Activated naive CD4-positive, alpha-beta T cell (primary cell): ENCODE results near the gene OR10AD1.
"Not testable (repeated sequence)": the region's sequence is repeated elsewhere in the genome, so short reads cannot be mapped to it uniquely, and the experiment has no call there.

Experiments used
- DNase-seq, 4 experiments: peaks; one replicate each; lab custom pipeline; 2025; lab: John Stamatoyannopoulos, UW

Gene OR10AD1, protein sequence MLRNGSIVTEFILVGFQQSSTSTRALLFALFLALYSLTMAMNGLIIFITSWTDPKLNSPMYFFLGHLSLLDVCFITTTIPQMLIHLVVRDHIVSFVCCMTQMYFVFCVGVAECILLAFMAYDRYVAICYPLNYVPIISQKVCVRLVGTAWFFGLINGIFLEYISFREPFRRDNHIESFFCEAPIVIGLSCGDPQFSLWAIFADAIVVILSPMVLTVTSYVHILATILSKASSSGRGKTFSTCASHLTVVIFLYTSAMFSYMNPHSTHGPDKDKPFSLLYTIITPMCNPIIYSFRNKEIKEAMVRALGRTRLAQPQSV

DNA sequence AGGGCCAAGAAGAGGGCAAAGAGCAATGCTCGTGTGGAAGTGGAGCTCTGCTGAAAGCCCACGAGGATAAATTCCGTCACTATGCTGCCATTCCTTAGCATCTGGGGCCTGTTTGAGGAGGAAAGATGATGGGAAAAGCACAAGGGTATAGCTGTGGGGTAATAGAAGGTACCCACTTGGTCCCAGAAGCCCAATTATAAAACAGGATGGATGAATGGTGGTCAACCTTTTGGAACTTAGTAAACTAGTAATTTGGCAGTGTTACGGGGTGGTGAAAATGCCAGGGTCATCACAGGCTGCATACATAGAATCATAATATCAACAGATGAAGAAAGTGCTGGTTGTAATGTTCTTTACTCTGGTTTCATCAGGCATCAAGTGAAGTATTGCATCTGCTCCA, at the start of gene OR10AD1:
Gene OR10AD1 (minus strand): TSS at position 101 of the 400 bp plus-strand sequence. CDS start 0 bp downstream, at position 101.
- DNase-seq: no peak

DNA sequence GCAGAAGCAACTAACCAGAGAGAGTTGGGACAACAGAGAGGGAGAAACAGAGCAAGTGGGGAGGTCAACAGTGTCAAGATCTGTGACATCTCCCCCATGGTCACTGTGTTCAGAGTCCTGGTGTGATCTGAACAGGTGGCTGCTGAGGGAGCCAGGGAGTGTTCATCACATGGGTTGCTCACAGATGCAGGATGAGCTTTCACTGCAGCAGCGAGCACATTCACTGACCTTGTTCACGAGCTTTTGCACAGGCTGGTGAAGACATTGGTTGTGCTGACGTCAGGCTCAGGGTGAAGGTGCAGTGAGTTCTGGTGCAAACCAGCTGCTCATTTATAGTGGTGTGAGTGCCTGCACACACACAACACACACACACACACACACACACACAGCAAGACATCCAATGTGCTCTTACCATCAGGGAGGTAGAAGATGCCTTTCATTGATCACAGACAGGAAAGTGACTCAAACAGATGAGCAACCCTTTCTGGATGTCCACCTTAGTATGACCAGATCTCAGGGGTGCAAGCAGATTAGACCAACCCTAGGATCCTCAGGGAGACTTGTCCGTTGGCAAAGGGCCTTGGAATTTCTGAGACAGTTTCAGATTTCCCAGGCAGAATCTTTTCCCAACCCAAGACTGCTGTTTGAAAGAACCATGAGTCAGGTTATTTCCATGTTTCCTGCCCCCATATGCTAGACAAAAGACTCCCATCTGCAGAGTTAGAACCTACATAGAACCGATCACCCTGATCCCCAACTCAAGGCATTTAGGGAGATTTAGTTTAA, 44.3 kb upstream of the OR10AD1 start:
- no peak for DNase-seq

DNA sequence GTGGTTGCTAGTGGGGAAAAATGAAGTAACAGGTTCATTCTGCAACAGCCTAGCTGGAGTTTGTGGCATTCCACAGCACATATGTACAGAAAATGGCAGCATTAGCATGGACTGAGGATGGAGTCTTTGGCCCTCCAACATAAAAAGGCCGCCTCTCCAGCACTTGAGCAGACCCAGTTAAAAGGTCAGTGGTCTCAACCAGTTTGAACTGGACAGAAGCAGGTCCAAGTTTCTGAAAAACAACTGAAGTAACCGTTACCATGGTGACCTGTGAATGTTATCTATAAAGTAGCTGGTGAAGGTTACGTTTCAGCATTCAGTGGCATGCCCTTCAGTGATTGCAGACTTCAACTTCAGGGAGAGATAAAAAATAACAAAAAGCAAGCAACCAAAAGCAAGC, 34.1 kb upstream of the OR10AD1 start:
- no peak for DNase-seq

DNA sequence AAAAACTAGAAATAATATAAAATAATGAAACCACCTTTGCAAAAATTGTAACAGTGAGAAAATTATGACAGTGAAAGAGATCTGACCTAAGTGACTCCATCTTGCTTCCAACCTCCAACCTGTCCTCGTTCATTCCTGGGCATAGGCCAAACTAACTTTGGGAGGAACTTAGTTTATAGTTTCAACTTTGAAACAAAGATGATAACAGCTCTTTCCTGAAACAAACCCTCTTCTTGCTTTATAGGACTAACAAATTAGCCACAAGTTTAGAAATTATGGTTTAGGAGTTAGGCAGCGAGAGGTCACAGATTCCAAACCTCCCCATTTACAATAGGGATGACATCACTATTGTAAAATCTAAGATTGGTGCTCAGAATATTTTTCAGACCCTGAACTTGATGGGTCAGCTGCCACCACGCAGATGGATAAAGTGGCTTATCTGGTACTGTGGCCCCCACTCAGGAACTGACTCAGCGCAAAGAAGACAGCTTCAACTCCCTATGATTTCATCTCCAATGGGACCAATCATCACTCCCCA, 32.8 kb upstream of the OR10AD1 start:
- DNase-seq: no peak

DNA sequence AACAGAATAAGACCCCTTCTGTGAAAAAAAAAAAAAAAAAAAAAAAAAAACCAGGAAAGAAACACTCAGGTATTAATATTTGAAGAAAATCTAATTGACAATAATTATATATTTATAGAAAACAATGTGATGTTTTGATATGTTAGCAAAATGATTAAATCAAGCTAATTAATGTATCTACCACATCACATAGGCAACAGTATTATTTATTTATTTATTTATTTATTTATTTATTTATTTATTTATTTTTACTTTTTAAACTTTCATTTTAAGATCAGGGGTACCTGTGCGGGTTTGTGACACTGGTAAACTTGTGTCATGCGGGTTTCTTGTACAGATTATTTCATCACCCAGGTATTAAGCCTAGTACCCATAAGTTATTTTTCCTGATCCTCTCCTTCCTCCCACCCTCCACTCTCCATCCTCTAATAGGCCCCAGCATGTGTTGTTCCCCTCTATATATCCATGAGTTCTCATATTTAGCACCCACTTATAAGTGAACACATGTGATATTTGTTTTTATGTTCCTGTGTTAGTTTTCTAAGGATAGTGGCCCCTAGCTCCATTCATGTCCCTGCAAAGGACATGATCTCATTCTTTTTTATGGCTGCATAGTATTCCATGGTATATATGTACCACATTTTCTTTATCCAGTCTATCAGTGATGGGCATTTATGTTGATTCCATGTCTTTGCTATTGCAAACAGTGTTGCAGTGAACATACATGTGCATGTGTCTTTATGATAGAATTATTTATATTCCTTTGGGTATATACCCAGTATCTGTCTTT, 28.3 kb upstream of the OR10AD1 start:
- not testable (repeated sequence) for DNase-seq

DNA sequence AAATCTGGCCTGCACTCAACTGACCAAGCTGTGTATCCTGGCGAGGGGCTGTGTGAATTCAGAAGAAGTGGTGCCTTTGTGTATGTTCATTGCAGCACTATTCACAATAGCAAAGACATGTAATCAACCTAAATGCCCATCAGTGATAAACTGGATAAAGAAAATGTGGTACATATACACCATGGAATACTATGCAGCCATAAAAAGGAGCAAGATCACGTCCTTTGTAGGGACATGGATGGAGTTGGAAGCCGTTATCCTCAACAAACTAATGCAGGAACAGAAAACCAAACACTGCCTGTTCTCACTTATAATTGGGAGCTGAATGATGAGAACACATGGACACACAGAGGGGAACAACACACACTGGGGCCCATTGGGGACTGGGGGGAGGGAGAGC, 21.4 kb upstream of the OR10AD1 start:
- not testable (repeated sequence) for DNase-seq

DNA sequence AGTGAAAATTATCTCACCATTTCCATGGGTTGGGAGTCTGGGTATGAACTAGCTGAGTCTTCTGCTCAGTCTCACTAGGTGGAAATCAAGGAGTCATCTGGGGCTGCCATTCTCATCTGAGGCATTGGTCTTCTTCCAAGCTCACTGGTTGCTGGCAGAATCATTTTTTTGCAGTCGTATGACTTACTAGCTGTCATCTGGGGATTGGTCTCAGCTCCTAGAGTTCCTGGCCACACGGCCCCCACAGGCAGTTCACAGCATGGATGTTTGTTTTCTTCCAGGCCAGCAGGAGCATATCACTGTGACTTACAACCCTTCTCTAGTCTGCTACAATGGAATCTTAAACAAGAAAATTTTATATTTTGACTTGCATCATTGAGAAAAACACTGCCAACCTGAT, 18.6 kb upstream of the OR10AD1 start:
- no peak for DNase-seq

DNA sequence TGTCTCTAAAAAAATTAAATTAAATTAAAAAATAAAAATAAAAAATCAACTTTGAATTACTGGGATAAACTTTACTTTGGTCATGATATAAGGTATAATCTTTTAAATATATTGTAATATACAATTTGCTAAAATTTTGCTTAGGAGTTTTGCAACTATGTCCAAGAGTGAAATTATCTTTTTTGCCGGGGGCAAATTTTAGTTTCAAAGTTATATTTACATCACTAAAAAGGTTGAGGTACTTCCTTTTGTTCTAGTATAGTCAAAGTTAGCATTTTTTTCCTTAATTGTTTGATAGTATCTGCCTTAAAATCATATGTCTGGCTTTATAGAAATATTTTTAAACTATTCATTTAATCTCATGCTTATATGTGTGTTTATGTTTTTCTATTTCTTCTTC, 17.6 kb upstream of the OR10AD1 start:
- DNase-seq: no peak

DNA sequence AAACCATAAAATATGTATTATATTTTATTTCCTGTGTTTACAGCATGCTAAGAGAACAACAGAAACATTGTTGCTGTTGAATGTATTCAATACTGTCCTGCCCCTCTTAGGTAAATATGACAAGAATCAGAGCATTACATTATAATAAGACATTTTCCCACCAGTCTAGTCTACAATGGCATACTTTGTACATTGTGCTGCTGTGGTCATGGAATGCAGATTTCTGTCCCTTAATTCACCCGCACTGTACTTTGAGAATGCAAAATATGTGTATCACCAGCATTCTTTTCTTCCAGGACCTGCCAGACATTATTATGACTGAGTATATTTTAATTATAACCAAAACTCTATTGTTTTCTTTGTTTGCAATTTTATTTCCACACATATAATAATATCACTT, 16.5 kb upstream of the OR10AD1 start:
- DNase-seq: no peak

DNA sequence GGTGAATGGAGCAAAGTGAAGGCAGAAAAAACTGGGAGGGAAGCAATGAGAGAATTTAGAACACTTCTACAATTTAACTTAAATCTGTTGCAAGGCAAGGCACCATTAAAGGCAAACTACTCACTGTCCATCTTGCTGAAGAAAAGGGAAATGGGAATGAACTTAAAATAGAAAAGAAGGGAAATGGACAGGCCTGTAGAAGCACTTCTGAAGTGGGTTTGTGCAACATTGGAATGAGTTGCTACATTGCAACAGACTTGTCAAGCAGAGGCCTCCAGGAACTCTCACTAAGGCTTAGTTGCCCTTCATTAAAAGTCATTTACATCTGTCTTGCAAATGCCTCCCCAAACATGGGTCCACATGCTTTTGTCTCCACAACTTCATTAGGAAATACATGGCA, 13.7 kb upstream of the OR10AD1 start:
- no peak for DNase-seq

DNA sequence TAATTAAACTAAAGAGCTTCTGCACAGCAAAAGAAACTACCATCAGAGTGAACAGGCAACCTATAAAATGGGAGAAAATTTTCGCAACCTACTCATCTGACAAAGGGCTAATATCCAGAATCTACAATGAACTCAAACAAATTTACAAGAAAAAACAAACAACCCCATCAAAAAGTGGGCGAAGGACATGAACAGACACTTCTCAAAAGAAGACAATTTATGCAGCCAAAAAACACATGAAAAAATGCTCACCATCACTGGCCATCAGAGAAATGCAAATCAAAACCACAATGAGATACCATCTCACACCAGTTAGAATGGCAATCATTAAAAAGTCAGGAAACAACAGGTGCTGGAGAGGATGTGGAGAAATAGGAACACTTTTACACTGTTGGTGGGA, 6.4 kb upstream of the OR10AD1 start:
- not testable (repeated sequence) for DNase-seq

DNA sequence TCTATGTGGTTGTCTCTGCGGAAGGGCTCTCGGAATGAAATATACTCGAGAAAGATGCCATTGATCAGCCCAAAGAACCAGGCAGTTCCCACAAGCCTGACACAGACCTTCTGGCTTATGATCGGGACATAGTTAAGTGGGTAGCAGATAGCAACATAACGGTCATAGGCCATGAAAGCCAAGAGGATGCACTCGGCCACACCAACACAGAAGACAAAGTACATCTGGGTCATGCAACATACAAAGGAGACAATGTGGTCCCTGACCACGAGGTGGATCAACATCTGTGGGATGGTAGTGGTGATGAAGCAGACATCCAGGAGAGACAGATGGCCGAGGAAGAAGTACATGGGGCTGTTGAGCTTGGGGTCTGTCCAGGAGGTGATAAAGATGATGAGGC, 326 bp downstream of the OR10AD1 start:
- DNase-seq: no peak

DNA sequence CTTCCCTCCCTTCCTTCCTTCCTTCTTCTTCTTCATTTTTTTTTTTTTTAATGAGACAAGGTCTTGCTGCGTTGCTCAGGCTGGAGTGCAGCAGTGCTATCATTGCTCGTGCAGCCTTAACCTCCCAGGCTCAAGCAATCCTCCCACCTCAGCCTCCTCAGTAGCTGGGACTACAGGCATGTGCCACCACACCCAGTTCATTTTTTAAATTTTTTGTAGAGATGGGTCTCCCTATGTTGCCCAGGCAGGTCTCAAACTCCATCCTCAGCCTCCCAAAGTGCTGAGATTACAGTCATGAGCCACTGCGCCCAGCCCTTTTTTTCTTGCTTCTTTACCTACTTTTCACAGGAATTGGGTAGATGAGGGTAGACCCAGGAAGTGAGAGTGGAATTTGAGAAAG, 1.6 kb downstream of the OR10AD1 start:
- DNase-seq: no peak

DNA sequence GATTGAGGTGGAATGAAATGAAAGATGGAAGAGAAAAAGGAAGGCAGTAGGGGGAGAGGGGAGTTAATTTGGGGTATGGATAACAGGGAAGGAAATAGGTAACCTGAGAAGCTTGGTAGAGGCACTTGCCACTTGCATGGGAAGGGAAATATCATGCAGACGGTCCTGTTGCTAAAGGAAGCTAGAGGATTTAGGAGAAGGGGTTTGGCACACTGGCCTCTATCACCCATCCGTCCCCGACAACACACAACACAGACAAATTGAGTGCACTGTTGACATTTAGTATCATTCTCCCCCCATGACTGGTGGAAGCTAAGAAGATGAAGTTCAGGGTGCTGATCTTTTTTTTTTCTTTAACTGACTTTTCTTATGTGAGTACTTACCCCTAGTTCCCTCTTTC, 2.0 kb downstream of the OR10AD1 start:
- DNase-seq: no peak

DNA sequence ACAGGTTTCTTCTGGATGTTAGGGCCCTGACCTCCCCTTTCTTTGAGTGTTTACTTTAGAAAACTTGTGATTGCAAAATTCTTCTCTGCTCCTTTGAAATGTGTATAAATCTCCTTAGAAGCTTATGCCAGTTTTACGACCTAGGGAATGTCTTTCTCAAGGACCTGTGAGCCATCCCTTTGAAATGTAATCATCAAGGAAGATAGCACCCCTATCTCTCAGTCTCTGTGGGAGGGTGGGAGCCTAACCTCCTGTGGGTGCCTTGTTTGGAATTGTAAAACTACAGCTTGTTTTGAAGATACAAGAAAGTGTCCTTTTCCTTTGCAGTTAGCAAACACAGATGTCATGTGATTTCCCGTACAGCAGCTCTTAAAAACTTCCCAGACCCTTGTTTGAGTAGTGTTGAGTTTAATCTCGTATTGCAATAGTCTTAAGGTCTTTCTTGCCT, 3.3 kb downstream of the OR10AD1 start:
- DNase-seq: no peak

DNA sequence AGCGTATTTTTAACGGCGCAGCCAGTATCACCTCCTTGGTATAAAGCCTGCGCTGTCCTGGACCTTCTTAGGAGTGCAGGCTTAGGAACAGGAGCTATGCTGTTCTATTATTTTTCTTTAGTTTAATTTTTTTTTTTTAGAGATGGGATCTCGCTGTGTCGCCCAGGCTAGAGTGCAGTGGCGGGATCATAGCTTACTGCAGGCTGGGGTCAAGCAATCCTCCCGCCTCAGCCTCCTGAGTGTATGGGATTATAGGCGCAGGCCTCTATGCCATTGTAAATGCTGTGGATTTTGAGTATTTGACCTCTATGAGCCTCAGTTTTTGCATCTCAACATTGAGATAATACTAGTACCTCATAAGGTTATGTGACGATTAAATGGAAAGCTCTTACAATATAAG, 4.1 kb downstream of the OR10AD1 start:
- no peak for DNase-seq

DNA sequence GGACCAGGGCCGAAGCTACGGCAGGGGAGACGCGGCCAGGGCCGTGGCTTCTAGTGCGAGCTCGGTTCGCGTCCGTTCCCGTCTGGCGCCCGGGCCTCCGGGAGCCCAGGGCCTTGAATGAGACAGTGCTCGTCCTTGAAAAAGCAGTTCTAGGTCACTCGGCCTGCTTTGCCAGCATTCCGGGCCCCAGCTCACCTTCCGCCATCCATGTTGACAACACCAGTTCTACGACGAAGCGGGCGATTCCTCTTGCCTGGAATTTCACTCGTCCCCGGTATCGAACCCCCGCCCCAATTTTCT, 4.5 kb downstream of the OR10AD1 start:
- peak in 1 of 4 experiments; percentile 47 for DNase-seq

DNA sequence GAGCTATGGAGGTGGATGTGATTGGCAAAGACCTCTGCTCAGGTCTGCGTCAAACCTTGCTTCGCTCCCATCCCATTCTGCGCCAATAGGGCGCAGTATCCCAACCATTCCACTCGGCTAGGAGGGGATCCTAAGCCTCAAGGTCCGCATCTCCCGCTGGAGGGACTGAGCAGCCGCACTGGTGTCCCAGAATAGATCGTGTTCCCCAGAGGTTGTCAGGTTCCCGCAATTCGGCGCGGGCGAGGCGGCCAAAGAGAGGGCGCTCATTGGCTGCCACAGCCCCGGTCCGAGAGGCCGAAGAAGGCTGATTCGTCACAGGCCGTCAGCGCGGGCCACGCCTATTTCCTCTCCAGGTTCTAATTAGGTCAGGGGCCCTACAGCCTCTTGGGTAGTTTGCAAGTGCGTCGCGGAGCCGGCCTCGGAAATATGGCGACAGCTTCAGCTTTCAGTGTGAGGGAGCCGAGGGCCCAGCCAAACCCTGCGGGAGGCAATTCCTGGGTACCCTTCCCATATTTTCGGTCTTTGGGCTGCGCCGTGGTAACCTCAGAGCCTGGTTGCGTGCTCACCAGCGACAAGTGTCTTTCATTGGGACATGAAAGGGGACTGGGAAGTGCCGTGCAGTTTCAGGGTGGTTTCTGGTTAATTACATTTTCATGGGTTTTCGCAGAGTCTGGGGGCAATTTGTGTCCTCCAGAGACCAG, 5.0 kb downstream of the OR10AD1 start:
- peak; percentile 66 to 81 (median 74) for DNase-seq

DNA sequence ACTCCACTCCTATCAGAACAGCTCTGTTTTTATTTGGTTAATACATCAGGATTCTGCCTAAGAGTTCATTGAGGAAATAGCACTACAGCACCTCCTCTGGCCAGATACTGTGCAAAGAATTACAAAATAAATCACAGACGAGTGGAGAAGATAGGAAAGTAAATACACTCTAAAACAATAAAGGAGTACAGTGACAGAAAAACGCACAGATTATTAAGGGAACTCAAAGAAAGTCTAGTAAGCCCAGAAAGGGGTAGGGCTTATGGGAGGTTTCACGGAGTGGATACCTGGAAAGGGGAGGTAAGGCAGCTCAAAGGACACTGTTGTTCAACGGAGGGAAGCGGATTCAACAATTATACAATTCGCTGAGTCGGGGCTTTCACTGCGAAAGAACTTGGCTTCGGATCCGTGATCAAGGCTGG, 5.5 kb downstream of the OR10AD1 start:
- DNase-seq: no peak

DNA sequence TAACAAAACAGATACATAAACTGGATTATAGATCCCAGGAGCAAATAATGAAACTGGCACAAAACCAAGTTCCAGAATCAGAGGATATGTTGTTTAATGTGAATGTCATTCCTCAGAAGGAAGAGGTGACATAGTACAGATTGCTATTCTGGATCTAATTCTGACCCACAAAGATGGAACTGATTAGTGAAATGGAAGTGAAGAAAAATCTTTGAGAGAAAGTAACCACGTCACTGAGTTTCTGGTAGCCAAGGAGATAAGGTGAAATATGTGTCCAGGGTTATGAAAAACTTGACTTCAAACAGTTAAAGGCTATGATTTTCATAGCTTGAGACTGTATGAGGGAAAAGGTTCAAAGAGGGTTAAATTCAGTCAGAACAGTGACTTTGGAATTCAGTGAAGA, 8.3 kb downstream of the OR10AD1 start:
- DNase-seq: no peak

DNA sequence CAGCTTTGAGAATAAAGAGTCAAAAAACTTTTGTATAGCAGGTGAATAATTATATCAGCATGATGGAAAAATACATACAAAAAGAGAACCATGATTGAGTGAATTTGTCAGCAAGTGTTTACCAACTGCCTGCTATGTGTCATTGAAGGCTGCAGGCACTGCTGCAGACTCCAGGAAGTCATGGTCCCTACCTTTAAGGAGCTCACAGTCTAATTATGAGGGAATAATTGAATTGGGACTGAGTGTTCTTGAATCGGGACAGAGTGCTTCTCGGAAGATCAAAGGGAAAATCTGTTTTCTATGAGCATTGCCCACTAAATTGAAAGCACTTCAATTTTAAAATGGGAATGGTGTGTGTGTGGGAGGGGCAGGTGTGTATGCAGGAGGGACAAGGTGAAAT, 9.5 kb downstream of the OR10AD1 start:
- DNase-seq: no peak

DNA sequence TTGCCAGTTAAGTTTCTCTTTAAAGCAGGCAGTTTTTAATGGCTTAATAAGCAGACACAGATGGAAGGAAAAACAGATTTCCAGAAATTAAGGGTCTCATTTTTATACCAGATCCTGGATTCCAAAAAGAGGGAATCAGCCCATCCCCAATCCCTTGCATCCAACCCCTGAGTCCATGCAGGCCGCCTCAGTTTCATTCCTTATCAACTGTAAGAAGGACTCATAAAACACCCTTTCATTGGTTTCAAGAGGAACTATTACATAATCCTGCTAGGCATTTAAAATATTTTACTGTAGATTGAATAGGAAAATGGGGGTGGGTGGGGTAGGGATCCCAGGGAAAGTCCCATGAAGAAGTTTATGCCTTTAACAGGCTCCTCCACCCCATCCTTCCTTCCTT, 10.2 kb downstream of the OR10AD1 start:
- DNase-seq: no peak
